ENCODE results near the gene GLYR1.

Gene GLYR1

DNA sequence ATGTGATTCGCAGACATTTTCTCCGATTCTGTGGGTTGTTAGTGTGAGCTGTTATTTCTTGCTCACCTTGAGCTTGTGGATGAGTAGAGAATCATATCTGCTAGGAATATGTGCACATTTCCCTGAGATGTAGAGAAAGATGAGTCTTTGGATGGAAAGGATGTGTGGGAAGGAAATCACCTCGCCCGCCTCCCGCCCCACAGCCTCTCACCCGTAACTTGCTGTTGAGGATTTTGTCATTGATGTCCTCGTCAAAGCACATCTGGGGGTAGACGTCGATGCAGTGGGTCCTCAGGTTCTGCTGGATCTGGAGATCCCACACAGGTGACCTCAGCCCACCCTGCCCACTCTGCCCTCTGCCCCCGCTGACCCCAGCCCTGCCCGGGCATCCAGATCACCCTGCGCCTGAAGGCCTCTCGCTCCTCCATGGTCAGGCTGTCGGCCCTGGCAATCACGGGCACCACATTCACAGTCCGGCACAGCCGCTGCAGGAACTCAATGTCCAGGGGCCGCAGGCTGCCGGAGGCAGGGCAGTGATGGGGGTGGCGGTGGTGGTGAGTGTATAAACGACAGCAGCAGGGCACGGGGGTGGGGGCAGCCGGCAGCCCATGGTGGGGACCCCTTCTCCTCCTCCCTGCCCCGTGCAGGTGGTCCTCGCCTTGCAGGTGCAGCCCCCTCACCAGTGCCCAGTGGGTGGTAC, 63.7 kb downstream of the GLYR1 start:
- peak in 21 of 42 donors; percentile 23 to 79 (median 59) for DNase-seq
- intact Hi-C loops (cut with DNase I), result no loop called here

- intact Hi-C loops (cut with DNase I), result no loop called here
- no peak for DNase-seq
Observed at GRCh38 chr16:4780235-4780634, 66.9 kb downstream of the GLYR1 start.

DNA sequence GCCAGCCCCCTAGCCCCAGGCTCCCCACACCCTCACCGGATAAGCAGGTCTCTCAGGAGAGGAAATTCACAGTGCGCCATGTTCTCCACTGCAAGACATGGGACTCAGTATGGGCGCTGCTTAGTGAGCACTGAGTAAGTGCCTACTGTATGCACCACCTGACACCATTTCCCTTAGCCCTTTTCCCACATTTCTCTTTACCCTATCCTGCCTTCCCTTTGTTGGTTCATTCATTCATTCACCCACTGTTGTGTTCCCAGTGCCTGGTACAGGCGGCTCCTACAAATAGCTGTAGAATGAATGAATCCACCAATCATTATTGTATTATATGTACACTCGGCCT, 69.1 kb downstream of the GLYR1 start:
- DNase-seq, result no peak
- intact Hi-C loops (cut with DNase I), result no loop called here

- intact Hi-C loops (cut with DNase I), result no loop called here
Observed at GRCh38 chr16:4777339-4778049, 69.6 kb downstream of the GLYR1 start.

DNA sequence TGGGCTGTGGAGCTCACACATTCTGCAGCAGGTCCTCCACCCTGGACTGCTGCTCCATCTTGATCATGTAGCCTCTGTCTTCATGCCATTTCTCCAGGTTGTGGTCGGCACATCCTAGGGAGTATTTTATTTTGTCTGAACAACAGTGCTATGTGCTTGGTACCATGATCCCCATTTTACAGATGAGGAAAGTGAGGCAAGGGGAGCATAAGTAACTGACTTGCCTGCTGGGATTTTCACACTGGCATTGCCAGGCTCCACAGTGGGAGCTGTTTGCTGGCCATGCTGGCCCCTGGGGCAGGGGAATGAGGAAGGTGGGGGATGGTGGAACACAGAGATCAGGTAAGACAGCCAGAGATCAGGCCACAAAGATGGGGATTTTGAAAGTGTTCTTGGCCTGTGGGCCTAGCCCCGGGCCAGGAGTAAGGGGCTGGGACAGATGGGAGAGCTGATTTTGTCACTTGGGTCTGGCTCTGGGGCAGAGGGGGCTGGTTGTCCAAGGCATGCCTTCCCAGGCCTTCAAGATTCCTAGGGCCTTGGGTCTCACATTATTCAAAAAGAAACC, 70.9 kb downstream of the GLYR1 start:
- DNase-seq, result no peak
- intact Hi-C loops (cut with DNase I), result no loop called here

More at GRCh38 chr16:4777339-4778049, 69.6 kb downstream of the GLYR1 start:
- no peak for DNase-seq

DNA sequence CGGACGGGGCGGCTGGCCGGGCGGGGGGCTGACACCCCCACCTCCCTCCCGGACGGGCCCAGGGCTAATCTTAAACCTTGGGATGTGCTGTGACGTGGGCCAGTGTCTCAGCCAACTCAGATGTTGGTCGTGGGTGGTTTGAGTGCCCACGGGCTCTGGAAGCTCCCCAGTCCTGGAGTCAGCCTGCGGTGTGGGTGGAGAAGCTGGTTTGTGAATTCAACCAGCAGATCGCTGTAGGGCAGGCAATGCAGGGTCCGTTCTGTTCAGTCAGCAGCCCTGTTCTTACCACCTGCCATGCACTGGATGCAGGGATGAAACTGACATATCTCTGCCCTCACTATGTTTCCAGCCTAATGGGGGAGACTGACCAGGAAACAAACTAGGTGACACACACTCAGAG, 72.1 kb downstream of the GLYR1 start:
- intact Hi-C loops (cut with DNase I), result no loop called here
- DNase-seq, result no peak

- no peak for DNase-seq
Observed at GRCh38 chr16:4772351-4772750, 74.7 kb downstream of the GLYR1 start.

DNA sequence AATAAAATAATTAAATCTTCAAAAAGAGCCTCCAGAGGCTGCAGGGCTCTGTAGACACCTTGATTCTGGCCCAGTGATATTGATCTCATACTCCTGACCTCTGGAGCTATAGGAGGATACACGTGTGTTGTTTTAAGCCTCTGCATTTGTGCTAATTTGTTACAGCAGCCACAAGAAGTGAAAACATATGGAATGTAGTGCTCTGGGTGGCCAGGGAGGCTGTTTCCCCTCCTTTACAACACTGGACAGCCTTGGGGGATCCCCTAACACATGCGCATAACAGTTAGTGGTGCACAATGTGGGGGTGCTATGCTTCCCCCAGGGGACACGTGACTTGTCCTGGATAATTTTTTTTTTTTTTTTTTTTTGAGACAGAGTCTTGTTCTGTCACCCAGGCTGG, 75.4 kb downstream of the GLYR1 start:
- intact Hi-C loops (cut with DNase I), result no loop called here
- DNase-seq, result no peak

More at GRCh38 chr16:4772351-4772750, 74.7 kb downstream of the GLYR1 start:
- intact Hi-C loops (cut with DNase I), result no loop called here

DNA sequence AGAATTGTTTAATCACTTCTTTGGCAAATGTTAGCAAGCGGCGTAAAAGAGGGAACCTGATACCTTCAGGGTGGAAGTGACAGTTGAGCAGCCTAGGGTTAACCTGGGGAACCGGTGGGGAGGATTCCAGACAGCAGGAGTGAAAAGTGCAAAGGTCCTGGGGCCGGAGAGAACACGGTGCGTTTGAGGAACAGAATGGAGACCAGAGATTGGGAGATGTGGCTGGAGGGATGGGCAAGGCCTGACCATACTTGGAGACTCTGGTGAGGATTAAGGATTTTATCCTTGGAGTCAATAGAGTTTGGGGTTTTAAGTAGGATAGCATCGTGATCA, 77.8 kb downstream of the GLYR1 start:
- intact Hi-C loops (cut with DNase I), result loop anchor here (5.0 kb wide), 2 partner anchors 33 to 78 kb away; partner anchors contain the start of genes GLYR1, ROGDI and UBN1
- no peak for DNase-seq

DNA sequence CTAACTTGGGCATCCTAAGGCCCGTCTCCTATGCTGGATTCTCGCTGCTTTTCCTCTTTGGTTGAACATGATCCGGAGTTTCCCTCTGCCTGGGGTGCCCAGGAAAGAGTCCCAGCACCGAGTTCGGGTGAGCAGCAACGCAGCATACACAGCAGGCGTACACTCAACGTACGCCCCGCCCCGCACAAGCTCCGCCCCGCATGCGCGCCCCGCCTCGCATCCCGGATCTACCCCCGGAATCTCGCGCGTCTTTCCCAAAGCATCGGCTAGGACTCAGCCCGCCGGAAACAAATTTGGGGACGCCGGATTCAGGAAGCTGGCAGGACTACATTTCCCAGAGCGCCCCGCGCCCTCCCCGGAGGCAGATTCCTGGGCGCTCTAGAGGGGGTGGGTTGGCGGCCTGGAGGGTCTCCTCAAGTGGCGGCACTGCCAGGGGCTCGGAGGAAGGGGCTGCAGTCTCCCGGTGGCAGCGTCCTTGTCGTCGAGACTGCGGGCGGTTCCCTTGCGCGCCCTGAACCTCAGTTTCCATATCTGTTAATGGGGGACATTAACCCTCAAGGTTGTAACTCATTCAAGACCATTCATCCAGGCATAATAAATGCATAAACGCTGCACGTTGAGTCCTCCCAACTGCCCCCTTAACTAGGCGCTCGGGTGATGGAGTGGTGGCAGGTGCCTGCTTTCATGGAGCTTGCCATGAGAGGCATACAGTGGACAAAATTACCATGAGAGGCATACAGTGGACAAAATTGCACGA, 78.4 kb downstream of the GLYR1 start:
- DNase-seq, result peak; percentile 95 to 100 (median 98)
- intact Hi-C loops (cut with DNase I), result loop anchor here (5.0 kb wide), 2 partner anchors 34 to 79 kb away; partner anchors contain the start of genes GLYR1, ROGDI and UBN1

DNA sequence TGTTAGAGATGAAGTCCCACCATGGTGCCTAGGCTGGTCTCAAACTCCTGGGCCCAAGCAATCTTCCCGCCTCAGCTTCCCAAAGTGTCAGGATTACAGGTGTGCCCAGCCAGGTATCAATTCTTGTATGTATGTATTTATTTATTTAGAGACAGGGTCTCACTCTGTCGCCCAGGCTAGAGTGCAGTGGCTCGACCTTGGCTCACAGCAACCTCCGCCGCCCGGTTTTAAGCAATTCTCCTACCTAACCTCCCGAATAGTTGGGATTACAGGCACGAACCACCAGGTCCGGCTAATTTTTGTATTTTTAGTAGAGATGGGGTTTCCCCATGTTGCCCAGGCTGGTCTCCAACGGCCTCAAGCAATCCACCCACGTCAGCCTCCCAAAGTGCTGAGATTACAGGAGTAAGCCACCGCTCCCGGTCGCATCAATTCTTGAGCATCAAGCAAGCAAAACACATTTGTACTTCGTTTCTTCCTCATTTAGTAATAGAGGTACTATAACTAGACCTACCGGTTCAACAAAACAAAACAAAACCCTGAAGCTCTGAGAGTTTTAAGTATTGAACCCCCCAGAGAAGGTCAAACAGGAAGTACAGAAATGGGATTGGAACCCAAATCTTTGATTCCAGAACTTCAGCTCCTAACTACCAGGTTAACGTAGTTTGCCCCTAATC, 79.1 kb downstream of the GLYR1 start:
- intact Hi-C loops (cut with DNase I), result loop anchor here (5.0 kb wide), 2 partner anchors 34 to 79 kb away; partner anchors contain the start of genes GLYR1, ROGDI and UBN1
- DNase-seq, result peak in 2 of 42 donors; percentile 15 to 29

- DNase-seq, result peak; percentile 97 to 100 (median 99)
- intact Hi-C loops (cut with DNase I), result loop anchor here (5.0 kb wide), 2 partner anchors 35 to 80 kb away; partner anchors contain the start of genes GLYR1, ROGDI and UBN1
Observed at GRCh38 chr16:4766875-4767628, 80.0 kb downstream of the GLYR1 start, which contains the start of gene ZNF500. TSS of gene ZNF500 (minus strand) at chr16:4767162. CDS start at chr16:4765978, 1,184 bp downstream.

- intact Hi-C loops (cut with DNase I), result loop anchor here (5.0 kb wide), 2 partner anchors 37 to 82 kb away; partner anchors contain the start of genes GLYR1, ROGDI and UBN1
- DNase-seq, result no peak
Observed at GRCh38 chr16:4765511-4766474, 81.3 kb downstream of the GLYR1 start.

DNA sequence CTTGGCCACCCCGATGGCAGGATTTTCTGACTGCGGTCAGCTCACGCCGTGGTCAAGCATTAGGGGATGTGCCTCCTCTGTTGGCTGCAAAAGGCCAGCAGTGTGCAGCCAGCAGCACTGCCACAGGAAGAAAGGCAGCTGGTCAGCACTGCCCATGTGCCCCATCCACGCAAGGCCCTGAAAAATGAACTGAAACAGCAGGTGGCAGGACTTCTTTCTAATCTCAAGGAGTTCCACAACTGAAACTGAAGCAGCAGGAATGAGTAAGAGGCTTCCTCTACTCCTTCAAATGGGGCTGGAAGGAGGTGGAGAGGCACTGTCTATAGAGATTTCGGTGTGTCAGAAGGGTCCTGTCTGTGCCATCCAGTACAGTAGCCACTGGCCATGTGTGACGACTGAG, 83.3 kb downstream of the GLYR1 start:
- no peak for DNase-seq
- intact Hi-C loops (cut with DNase I), result no loop called here

- no peak for DNase-seq
- intact Hi-C loops (cut with DNase I), result no loop called here
Observed at GRCh38 chr16:4762205-4762604, 84.9 kb downstream of the GLYR1 start.

DNA sequence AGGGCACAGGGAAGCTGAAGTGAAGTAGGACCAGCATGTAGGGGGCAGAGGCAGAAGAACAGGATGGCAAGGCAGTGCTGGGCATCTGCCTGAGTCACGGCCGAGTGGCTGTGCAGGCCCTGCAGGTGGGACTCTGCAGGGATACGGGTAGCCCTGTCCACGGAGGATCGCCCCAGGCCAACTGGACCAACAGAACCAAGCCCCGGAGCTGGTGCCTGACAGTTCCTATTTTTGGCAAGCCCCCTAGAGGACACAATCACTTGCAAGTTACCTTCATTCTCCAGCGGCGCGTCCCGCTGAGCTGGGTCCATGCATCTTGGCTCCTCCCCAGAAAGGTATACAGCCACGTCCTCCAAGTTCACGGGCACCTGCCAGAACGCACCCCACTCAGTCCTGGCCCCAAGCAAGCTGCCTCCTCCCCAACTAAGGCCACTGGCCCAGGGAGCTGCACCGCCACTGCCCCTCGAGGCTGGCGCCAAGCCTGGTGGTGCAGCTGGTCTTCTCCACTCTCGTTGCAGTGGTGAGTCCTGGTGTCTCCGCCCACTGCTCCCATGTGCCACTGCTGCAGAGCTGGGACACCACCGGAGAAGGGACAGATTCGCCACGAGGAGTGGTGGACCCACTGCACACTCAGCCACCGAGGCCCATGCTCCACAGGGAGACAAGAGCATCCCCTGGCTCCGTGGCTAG, 86.7 kb downstream of the GLYR1 start:
- no peak for DNase-seq
- intact Hi-C loops (cut with DNase I), result no loop called here

All from head of caudate nucleus (tissue), 42 donors.